Prostate gland (tissue), 2 donors: ENCODE data around the gene PEX26.

Source experiments
- CTCF ChIP-seq, 4 experiments: fragments of 200-600 bp in 2 of 4; fragments of 450-650 bp in 2 of 4; sonication (generic) in 2 of 4; IDR thresholded peaks; 1 replicate in 3 of 4; 2 replicates in 1 of 4; pipeline ENCODE4 v1.5.1; 2016 to 2019; ENCODE audit warnings: antibody characterized with exemption in 4 of 4, mild to moderate bottlenecking in 2 of 4, moderate library complexity in 2 of 4
- POLR2A ChIP-seq: fragments of 450-650 bp; IDR thresholded peaks from one replicate; pipeline ENCODE4 v1.6.1; 2016; ENCODE audit warnings: antibody characterized with exemption, mild to moderate bottlenecking

GRCh38 chr22:18154821-18155390 is 77.1 kb downstream of the PEX26 start:
- no peak for TF ChIP-seq CTCF (IDR thresholded peaks at IDR 0.05)
- no peak for TF ChIP-seq POLR2A
